Renal cortical epithelial cell (primary cell): ENCODE results near the gene KIF12. TPM values are rescaled to one million over a fixed set of nuclear protein-coding genes. Genes with fewer than 3 reads are reported as not detected.

ENCODE experiments used
- DNase-seq: peaks from one replicate; pipeline ENCODE4 v3.0.0-alpha.2; 2011; ENCODE audit warnings: low read depth
- total RNA-seq: library from RNA; depleted of rRNA; stranded (reverse); fragments of >200 nt; gene quantifications from 2 replicates; pipeline ENCODE4 v1.2.3, GENCODE V29; 2014

KIF12 gene
- total RNA-seq, 1 donor from 2014 or later, result 40.1 TPM

GRCh38 chr9:114065304-114065703 lies 33.8 kb downstream of the KIF12 start:
- DNase-seq, result no peak

- no peak for DNase-seq
Measured at GRCh38 chr9:114061830-114062474, 37.1 kb downstream of the KIF12 start.

- no peak for DNase-seq
Measured at GRCh38 chr9:114061292-114061691, 37.8 kb downstream of the KIF12 start.

GRCh38 chr9:114060711-114061110 lies 38.4 kb downstream of the KIF12 start:
- no peak for DNase-seq

GRCh38 chr9:114060070-114060469 lies 39.0 kb downstream of the KIF12 start:
- DNase-seq, result no peak

- DNase-seq, result no peak
Measured at GRCh38 chr9:114059047-114059803, 39.9 kb downstream of the KIF12 start.

GRCh38 chr9:114058688-114059046 lies 40.4 kb downstream of the KIF12 start:
- DNase-seq, result no peak

- DNase-seq, result no peak
Measured at GRCh38 chr9:114057161-114057885, 41.8 kb downstream of the KIF12 start.

GRCh38 chr9:114056527-114056926 lies 42.6 kb downstream of the KIF12 start:
- DNase-seq, result no peak

GRCh38 chr9:114055894-114056293 lies 43.2 kb downstream of the KIF12 start:
- DNase-seq, result no peak

GRCh38 chr9:114055061-114055460 lies 44.0 kb downstream of the KIF12 start:
- no peak for DNase-seq

- no peak for DNase-seq
Measured at GRCh38 chr9:114054191-114054690, 44.9 kb downstream of the KIF12 start.

- DNase-seq, result no peak
Measured at GRCh38 chr9:114053246-114054005, 45.7 kb downstream of the KIF12 start.

- DNase-seq, result no peak
Measured at GRCh38 chr9:114051706-114052105, 47.4 kb downstream of the KIF12 start.

- DNase-seq, result no peak
Measured at GRCh38 chr9:114051281-114051680, 47.8 kb downstream of the KIF12 start.

- no peak for DNase-seq
Measured at GRCh38 chr9:114050646-114051045, 48.4 kb downstream of the KIF12 start.

- DNase-seq, result no peak
Measured at GRCh38 chr9:114050226-114050568, 48.9 kb downstream of the KIF12 start.

GRCh38 chr9:114049441-114050225 lies 49.5 kb downstream of the KIF12 start:
- no peak for DNase-seq

GRCh38 chr9:114048533-114049415 lies 50.3 kb downstream of the KIF12 start:
- DNase-seq, result no peak

- DNase-seq, result peak; percentile 6
Measured at GRCh38 chr9:114047717-114048116, 51.4 kb downstream of the KIF12 start.
